GM23248 (cell line): Measurements from ENCODE around the gene AP2A2. TPM values are rescaled to one million over a fixed set of nuclear protein-coding genes. Genes with fewer than 3 reads are reported as not detected.

Experiments used
- DNase-seq: peaks from one replicate; pipeline ENCODE4 v3.0.0-alpha.2; 2015
- H2AFZ ChIP-seq: fragments of 200-600 bp; sonication (generic); 2 replicates; pipeline ENCODE4 v1.6.1; 2016; ENCODE audit warnings: antibody characterized with exemption
- H3F3A ChIP-seq: fragments of 200-600 bp; sonication (generic); 2 replicates; pipeline ENCODE4 v1.6.1; 2016; ENCODE audit warnings: mild to moderate bottlenecking, antibody characterized with exemption, mixed run types; ENCODE audit not compliant: insufficient read depth
- H3K27ac ChIP-seq: fragments of 200-600 bp; sonication (generic); 2 replicates; pipeline ENCODE4 v1.5.1; 2016; ENCODE audit warnings: mild to moderate bottlenecking
- H3K27me3 ChIP-seq: fragments of 200-600 bp; sonication (generic); replicated peaks from 2 replicates; pipeline ENCODE4 v1.6.1; 2016; ENCODE audit warnings: mild to moderate bottlenecking; ENCODE audit not compliant: insufficient read depth
- H3K36me3 ChIP-seq: fragments of 200-600 bp; sonication (generic); 2 replicates; pipeline ENCODE4 v1.6.1; 2016; ENCODE audit warnings: low read depth, mild to moderate bottlenecking
- H3K4me1 ChIP-seq: fragments of 200-600 bp; sonication (generic); 2 replicates; pipeline ENCODE4 v1.6.1; 2016; ENCODE audit warnings: mild to moderate bottlenecking; ENCODE audit not compliant: insufficient read depth
- H3K4me2 ChIP-seq: fragments of 200-600 bp; sonication (generic); one replicate; pipeline ENCODE4 v1.6.1; 2016; ENCODE audit warnings: mild to moderate bottlenecking; ENCODE audit not compliant: unreplicated experiment
- H3K4me3 ChIP-seq: fragments of 200-600 bp; sonication (generic); 2 replicates; pipeline ENCODE4 v1.5.1; 2016; ENCODE audit warnings: mild to moderate bottlenecking
- H3K79me2 ChIP-seq: fragments of 200-600 bp; sonication (generic); 2 replicates; pipeline ENCODE4 v1.6.1; 2016; ENCODE audit warnings: mild to moderate bottlenecking; ENCODE audit not compliant: insufficient read depth
- H3K9ac ChIP-seq: fragments of 200-600 bp; sonication (generic); 2 replicates; pipeline ENCODE4 v1.6.1; 2016; ENCODE audit warnings: mild to moderate bottlenecking
- H3K9me2 ChIP-seq: fragments of 200-600 bp; sonication (generic); 2 replicates; pipeline ENCODE4 v1.6.1; 2016; ENCODE audit warnings: mixed run types, mild to moderate bottlenecking, moderate library complexity; ENCODE audit not compliant: insufficient read depth
- H3K9me3 ChIP-seq: fragments of 200-600 bp; sonication (generic); one replicate; pipeline ENCODE4 v1.6.1; 2017; ENCODE audit warnings: low read depth
- H4K20me1 ChIP-seq: fragments of 200-600 bp; sonication (generic); 2 replicates; pipeline ENCODE4 v1.6.0; 2016; ENCODE audit not compliant: insufficient read depth
- EZH2 ChIP-seq: fragments of 200-600 bp; sonication (generic); IDR thresholded peaks from 2 replicates; pipeline ENCODE4 v1.6.1; 2018; ENCODE audit warnings: antibody characterized with exemption, mild to moderate bottlenecking; ENCODE audit not compliant: insufficient read depth, poor library complexity, severe bottlenecking
- EZH2phosphoT487 ChIP-seq: fragments of 200-600 bp; sonication (generic); IDR thresholded peaks from 2 replicates; pipeline ENCODE4 v1.6.1; 2018; ENCODE audit warnings: antibody characterized with exemption, moderate library complexity, mild to moderate bottlenecking, low read depth; ENCODE audit not compliant: insufficient read depth
- WGBS, 2 experiments: methylation state at CpG; one replicate each; pipeline ENCODE4 v1.1.6; 2015 to 2017; ENCODE audit warnings: low lambda C conversion rate in 2 of 2, low coverage in 1 of 2; ENCODE audit errors: missing lambda C conversion rate in 2 of 2; 5-methylcytosine and 5-hydroxymethylcytosine counted together
- in situ Hi-C: fragments of 300-500 bp; cut with MboI; formaldehyde crosslinking; loops from 2 replicates; pipeline ENCODE4 v1.15.0; 2020
- polyA plus RNA-seq: library from polyadenylated mRNA; unstranded; fragments of >200 nt; fragmentation: Nextera tagmentation; extraction: Ambion mirVana; gene quantifications from 2 replicates; pipeline ENCODE4 v1.2.1, GENCODE V29; 2016
- total RNA-seq: library from RNA; depleted of rRNA; stranded (reverse); fragments of >200 nt; shearing (Covaris generic); gene quantifications from 2 replicates; pipeline ENCODE4 v1.2.3, GENCODE V29; 2014

AP2A2 gene
- total and polyA plus RNA-seq, 2 experiments from 2014 or later, result 31.1 to 38.3 TPM

GRCh38 chr11:937841-938261 lies 12.2 kb downstream of the AP2A2 start:
- H4K20me1 ChIP-seq, result peaks cover 3% of the 10 kb centered on the region
- no peak overlapping the region for H3K27ac ChIP-seq
- no peaks in the 10 kb centered on the region for H3K27me3 ChIP-seq
- H3K9me3 ChIP-seq, result no peaks in the 10 kb centered on the region
- no peak overlapping the region for H3K9ac ChIP-seq
- no peaks in the 10 kb centered on the region for H3F3A ChIP-seq
- no peak overlapping the region for H2AFZ ChIP-seq
- TF ChIP-seq EZH2, result no peak
- no peak for TF ChIP-seq EZH2phosphoT487
- peaks cover 100% of the 10 kb centered on the region for H3K79me2 ChIP-seq
- H3K4me1 ChIP-seq, result peaks cover 17% of the 10 kb centered on the region
- WGBS, 2 experiments, result 76% methylated on average over 10 of the region's 10 CpGs
- no peaks in the 10 kb centered on the region; the same call in 1 of the 2 replicates for H3K36me3 ChIP-seq
- no peak overlapping the region for H3K4me2 ChIP-seq
- H3K9me2 ChIP-seq, result no peaks in the 10 kb centered on the region
- in situ Hi-C loops, result no loop called here
- no peak for DNase-seq
- no peak overlapping the region for H3K4me3 ChIP-seq

GRCh38 chr11:940496-941135 lies 14.9 kb downstream of the AP2A2 start:
- peaks cover 26% of the 10 kb centered on the region for H3K4me1 ChIP-seq
- peaks cover 3% of the 10 kb centered on the region; the same call in 1 of the 2 replicates for H4K20me1 ChIP-seq
- H3K4me3 ChIP-seq, result no peak overlapping the region
- no peak overlapping the region for H3K4me2 ChIP-seq
- TF ChIP-seq EZH2, result no peak
- TF ChIP-seq EZH2phosphoT487, result no peak
- 0 out of 2 replicates have a peak, but pooled peaks cover 5% of the 10 kb centered on the region for H3F3A ChIP-seq
- H3K27ac ChIP-seq, result no peak overlapping the region
- H3K9ac ChIP-seq, result no peak overlapping the region
- DNase-seq, result no peak
- H2AFZ ChIP-seq, result no peak overlapping the region
- H3K9me3 ChIP-seq, result no peaks in the 10 kb centered on the region
- in situ Hi-C loops, result no loop called here
- no peaks in the 10 kb centered on the region for H3K27me3 ChIP-seq
- no peaks in the 10 kb centered on the region; the same call in 1 of the 2 replicates for H3K36me3 ChIP-seq
- H3K79me2 ChIP-seq, result peaks cover 100% of the 10 kb centered on the region
- WGBS, 2 experiments, result 70 to 72% methylated on average over 11 of the region's 11 CpGs
- no peaks in the 10 kb centered on the region for H3K9me2 ChIP-seq

GRCh38 chr11:942823-943222 lies 17.2 kb downstream of the AP2A2 start:
- Histone ChIP-seq H3K9me2 (no peaks in the 10 kb centered on the region), H3F3A (0 out of 2 replicates have a peak, but pooled peaks cover 5% of the 10 kb centered on the region), H4K20me1 (no peaks in the 10 kb centered on the region), H3K4me1 (peaks cover 26% of the 10 kb centered on the region), H3K27me3 (no peaks in the 10 kb centered on the region), H3K79me2 (peaks cover 100% of the 10 kb centered on the region), H2AFZ (peak overlapping the region; percentile 54; the same call in 1 of the 2 replicates), H3K4me3 (no peak overlapping the region), H3K9ac (peak overlapping the region; percentile 71), H3K9me3 (no peaks in the 10 kb centered on the region), H3K36me3 (no peaks in the 10 kb centered on the region; the same call in 1 of the 2 replicates), H3K27ac (peak overlapping the region; percentile 77), H3K4me2 (peak overlapping the region; percentile 39)
- TF ChIP-seq EZH2 (no peak), EZH2phosphoT487 (no peak)
- in situ Hi-C loops, result no loop called here
- 44 to 45% methylated on average over 9 of the region's 9 CpGs for WGBS, 2 experiments
- DNase-seq, result peak; percentile 86

- 0 out of 2 replicates have a peak overlapping the region, but pooled peaks have one; percentile 11 for H3K9ac ChIP-seq
- no peak overlapping the region for H2AFZ ChIP-seq
- H3K27me3 ChIP-seq, result no peaks in the 10 kb centered on the region
- H4K20me1 ChIP-seq, result no peaks in the 10 kb centered on the region
- peak overlapping the region; percentile 30; the same call in 1 of the 2 replicates for H3K27ac ChIP-seq
- no peak overlapping the region for H3K4me3 ChIP-seq
- H3K4me1 ChIP-seq, result peaks cover 26% of the 10 kb centered on the region
- in situ Hi-C loops, result no loop called here
- H3K4me2 ChIP-seq, result no peak overlapping the region
- H3K36me3 ChIP-seq, result no peaks in the 10 kb centered on the region
- peaks cover 100% of the 10 kb centered on the region for H3K79me2 ChIP-seq
- H3K9me3 ChIP-seq, result no peaks in the 10 kb centered on the region
- no peaks in the 10 kb centered on the region for H3K9me2 ChIP-seq
- DNase-seq, result peak; percentile 47
- WGBS, 2 experiments, result 61 to 65% methylated on average over 13 of the region's 13 CpGs
- 0 out of 2 replicates have a peak, but pooled peaks cover 5% of the 10 kb centered on the region for H3F3A ChIP-seq
- TF ChIP-seq EZH2, result no peak
- TF ChIP-seq EZH2phosphoT487, result no peak
These were observed 19.2 kb downstream of the AP2A2 start for GRCh38 chr11:944711-945470.
